ENCODE measurements around the gene CTNNB1.

DNA sequence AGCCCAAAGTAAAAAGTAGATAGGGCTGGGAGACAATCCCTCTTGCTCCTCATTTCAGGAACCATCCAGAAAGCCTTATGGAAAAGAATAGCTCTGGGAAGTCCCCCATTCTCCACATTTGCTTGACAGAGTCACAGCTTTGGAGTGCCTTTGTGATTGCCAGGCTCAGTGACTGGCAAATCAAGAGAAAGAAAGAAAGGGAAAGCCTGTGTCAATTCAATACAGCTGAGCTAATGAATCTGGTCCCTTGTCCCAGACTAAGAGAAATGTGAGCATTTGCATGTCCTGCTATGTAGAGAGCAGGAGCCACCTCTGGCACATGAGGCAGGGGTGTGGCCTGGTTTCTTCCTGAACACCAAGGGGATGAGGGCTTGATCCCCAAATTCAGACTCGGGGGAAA is 14.9 kb upstream of the CTNNB1 start:
- TF ChIP-seq, protein P1, sequence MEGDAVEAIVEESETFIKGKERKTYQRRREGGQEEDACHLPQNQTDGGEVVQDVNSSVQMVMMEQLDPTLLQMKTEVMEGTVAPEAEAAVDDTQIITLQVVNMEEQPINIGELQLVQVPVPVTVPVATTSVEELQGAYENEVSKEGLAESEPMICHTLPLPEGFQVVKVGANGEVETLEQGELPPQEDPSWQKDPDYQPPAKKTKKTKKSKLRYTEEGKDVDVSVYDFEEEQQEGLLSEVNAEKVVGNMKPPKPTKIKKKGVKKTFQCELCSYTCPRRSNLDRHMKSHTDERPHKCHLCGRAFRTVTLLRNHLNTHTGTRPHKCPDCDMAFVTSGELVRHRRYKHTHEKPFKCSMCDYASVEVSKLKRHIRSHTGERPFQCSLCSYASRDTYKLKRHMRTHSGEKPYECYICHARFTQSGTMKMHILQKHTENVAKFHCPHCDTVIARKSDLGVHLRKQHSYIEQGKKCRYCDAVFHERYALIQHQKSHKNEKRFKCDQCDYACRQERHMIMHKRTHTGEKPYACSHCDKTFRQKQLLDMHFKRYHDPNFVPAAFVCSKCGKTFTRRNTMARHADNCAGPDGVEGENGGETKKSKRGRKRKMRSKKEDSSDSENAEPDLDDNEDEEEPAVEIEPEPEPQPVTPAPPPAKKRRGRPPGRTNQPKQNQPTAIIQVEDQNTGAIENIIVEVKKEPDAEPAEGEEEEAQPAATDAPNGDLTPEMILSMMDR (conservative IDR thresholded peaks at IDR 0.05; ENCODE audit: low read depth, low read length), result no peak
- TF ChIP-seq RAD21 (IDR thresholded peaks at IDR 0.05; ENCODE audit: low read length) (no peak), MAZ (IDR thresholded peaks at IDR 0.05; ENCODE audit: borderline replicate concordance, low read depth, low read length) (no peak)
